Measurements from ENCODE around the gene CREG1. TPM values are rescaled to one million over a fixed set of nuclear protein-coding genes. Genes with fewer than 3 reads are reported as not detected.

The CREG1 gene
- total RNA-seq, 1 donor from 2014 or later, result 19.2 TPM

DNA sequence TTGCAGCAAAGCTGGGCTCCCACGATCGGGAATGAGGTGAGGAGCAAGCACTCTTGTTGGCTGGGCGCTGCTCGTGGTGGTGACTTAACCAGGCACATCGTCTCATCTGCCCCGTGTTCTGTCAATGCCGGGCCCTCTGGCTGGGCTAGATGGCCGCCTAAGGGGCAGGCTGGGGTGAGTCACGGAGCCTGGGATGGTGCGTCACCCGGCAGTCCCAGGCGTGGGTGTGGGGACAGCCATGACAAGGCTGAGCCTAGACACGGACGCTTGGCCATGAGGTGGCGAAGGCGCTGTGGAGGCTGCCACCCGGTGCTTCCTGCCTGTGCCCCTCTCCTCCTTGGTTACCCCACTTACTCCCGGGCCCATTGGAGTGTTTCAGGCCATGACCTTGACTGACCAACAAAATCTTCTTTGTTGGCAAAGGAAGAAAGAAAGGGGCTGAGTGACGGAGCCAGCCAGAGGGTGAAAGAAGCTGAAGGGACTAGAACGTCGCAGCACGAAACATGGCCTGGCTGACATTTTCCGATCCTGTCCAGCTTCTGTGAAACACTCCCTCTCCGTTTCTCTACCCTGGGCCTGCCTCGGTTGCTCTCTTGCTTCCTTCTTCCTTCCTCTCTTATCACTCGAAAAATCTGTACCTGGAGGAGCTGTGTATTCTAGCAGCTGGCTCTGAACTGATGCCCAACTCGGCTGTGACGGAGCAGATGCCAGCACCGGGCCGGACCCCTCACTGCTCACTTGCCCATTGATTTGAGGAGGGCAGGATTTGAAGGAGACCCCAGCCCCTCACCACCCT, 35.8 kb downstream of the CREG1 start:
- no peak for TF ChIP-seq CTCF (IDR thresholded peaks at IDR 0.05)
- Mint-ChIP-seq H3K4me1 (ENCODE audit: unreplicated experiment) (no peaks in the 10 kb centered on the region), H3K4me3 (ENCODE audit: unreplicated experiment) (no peak overlapping the region), H3K27ac (ENCODE audit: unreplicated experiment) (no peak overlapping the region), H3K27me3 (ENCODE audit: unreplicated experiment) (peaks cover 48% of the 10 kb centered on the region), H3K36me3 (ENCODE audit: unreplicated experiment) (no peaks in the 10 kb centered on the region), H3K9me3 (ENCODE audit: unreplicated experiment) (no peaks in the 10 kb centered on the region)
- peak; percentile 83 for DNase-seq (ENCODE audit: extremely low spot score, unreplicated experiment)

- Mint-ChIP-seq H3K9me3 (ENCODE audit: unreplicated experiment) (no peaks in the 10 kb centered on the region), H3K4me1 (ENCODE audit: unreplicated experiment) (no peaks in the 10 kb centered on the region), H3K27me3 (ENCODE audit: unreplicated experiment) (peaks cover 53% of the 10 kb centered on the region), H3K36me3 (ENCODE audit: unreplicated experiment) (no peaks in the 10 kb centered on the region), H3K4me3 (ENCODE audit: unreplicated experiment) (no peak overlapping the region), H3K27ac (ENCODE audit: unreplicated experiment) (no peak overlapping the region)
- no peak for TF ChIP-seq CTCF (IDR thresholded peaks at IDR 0.05)
- DNase-seq (ENCODE audit: extremely low spot score, unreplicated experiment), result peak; percentile 77
These were observed 36.9 kb downstream of the CREG1 start for GRCh38 chr1:167516404-167517388.

- Mint-ChIP-seq H3K9me3 (ENCODE audit: unreplicated experiment) (no peaks in the 10 kb centered on the region), H3K4me1 (ENCODE audit: unreplicated experiment) (no peaks in the 10 kb centered on the region), H3K4me3 (ENCODE audit: unreplicated experiment) (no peak overlapping the region), H3K27me3 (ENCODE audit: unreplicated experiment) (peaks cover 53% of the 10 kb centered on the region), H3K36me3 (ENCODE audit: unreplicated experiment) (no peaks in the 10 kb centered on the region), H3K27ac (ENCODE audit: unreplicated experiment) (no peak overlapping the region)
- TF ChIP-seq CTCF (IDR thresholded peaks at IDR 0.05), result no peak
- DNase-seq (ENCODE audit: extremely low spot score, unreplicated experiment), result peak; percentile 34
These were observed 37.7 kb downstream of the CREG1 start for GRCh38 chr1:167515893-167516321.

DNA sequence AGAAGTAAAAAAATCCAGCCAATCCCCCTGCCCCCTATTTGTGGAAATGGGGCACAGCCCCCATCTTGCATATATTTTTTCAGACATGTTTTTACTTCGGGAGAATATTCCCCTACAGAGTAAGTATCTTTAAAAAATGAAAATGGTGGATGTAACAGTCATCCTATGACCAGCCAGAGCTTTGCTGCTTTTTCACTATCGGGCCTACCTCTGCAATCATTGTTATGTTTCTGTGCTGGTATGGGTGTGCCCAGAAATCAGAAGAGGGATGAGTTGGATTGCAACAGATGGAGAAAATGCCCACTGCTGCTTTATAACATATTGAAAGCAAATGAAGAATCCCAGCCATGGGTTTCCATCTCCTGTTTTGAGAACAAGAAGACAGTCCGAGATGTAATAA, 38.1 kb downstream of the CREG1 start:
- DNase-seq (ENCODE audit: extremely low spot score, unreplicated experiment), result no peak
- Mint-ChIP-seq H3K4me1 (ENCODE audit: unreplicated experiment) (no peaks in the 10 kb centered on the region), H3K27me3 (ENCODE audit: unreplicated experiment) (peaks cover 52% of the 10 kb centered on the region), H3K27ac (ENCODE audit: unreplicated experiment) (no peak overlapping the region), H3K4me3 (ENCODE audit: unreplicated experiment) (no peak overlapping the region), H3K36me3 (ENCODE audit: unreplicated experiment) (no peaks in the 10 kb centered on the region), H3K9me3 (ENCODE audit: unreplicated experiment) (no peaks in the 10 kb centered on the region)
- TF ChIP-seq CTCF (IDR thresholded peaks at IDR 0.05), result no peak

- Mint-ChIP-seq H3K27ac (ENCODE audit: unreplicated experiment) (no peak overlapping the region), H3K9me3 (ENCODE audit: unreplicated experiment) (no peaks in the 10 kb centered on the region), H3K4me1 (ENCODE audit: unreplicated experiment) (no peaks in the 10 kb centered on the region), H3K36me3 (ENCODE audit: unreplicated experiment) (no peaks in the 10 kb centered on the region), H3K4me3 (ENCODE audit: unreplicated experiment) (no peak overlapping the region), H3K27me3 (ENCODE audit: unreplicated experiment) (peaks cover 42% of the 10 kb centered on the region)
- no peak for DNase-seq (ENCODE audit: extremely low spot score, unreplicated experiment)
- no peak for TF ChIP-seq CTCF (IDR thresholded peaks at IDR 0.05)
These were observed 39.3 kb downstream of the CREG1 start for GRCh38 chr1:167514288-167514687.
